Measurements from ENCODE around the gene MOB3B.

- TF ChIP-seq CTCF (conservative IDR thresholded peaks at IDR 0.05; ENCODE audit: low read depth, low read length) (no peak), EZH2 (IDR thresholded peaks at IDR 0.05; ENCODE audit: low read length, unreplicated experiment) (no peak), EZH2phosphoT487 (IDR thresholded peaks at IDR 0.05; ENCODE audit: borderline replicate concordance, low read length) (no peak)
Observed at GRCh38 chr9:27438522-27438921, 91.1 kb downstream of the MOB3B start.

All from PC-3 (cell line).